A172 (cell line): ENCODE results near the gene TGFBR1. TPM values are rescaled to one million over a fixed set of nuclear protein-coding genes. Genes with fewer than 3 reads are reported as not detected.

Experiments used
- DNase-seq: peaks from one replicate; pipeline ENCODE4 v3.0.0-alpha.2; 2015; ENCODE audit warnings: low spot score
- total RNA-seq: library from RNA; depleted of rRNA; stranded (reverse); fragments of >200 nt; shearing (Covaris generic); gene quantifications from 2 replicates; pipeline ENCODE4 v1.2.3, GENCODE V29; 2014

TGFBR1 gene
- total RNA-seq, 1 experiment from 2014 or later = 31.1 TPM

DNA sequence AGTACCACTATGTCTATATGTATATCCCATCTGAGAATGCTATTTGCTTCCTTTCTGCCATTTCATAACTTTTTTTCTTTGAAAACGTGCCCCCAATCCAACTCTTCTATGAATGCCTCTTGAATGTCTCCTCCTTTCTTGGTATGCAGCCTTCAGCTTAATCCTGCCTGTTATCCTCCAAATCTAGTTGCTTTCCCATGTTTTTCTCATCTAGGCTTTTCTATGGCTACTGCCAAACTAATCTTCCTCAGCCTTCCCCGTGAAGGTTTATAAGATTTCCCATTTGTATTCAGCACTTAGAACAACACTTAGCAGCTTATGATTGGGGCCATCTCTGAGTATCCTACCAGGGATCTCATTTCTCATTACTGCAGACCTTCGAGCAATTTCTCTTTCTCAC lies 2.5 kb downstream of the TGFBR1 start:
- DNase-seq = no peak

DNA sequence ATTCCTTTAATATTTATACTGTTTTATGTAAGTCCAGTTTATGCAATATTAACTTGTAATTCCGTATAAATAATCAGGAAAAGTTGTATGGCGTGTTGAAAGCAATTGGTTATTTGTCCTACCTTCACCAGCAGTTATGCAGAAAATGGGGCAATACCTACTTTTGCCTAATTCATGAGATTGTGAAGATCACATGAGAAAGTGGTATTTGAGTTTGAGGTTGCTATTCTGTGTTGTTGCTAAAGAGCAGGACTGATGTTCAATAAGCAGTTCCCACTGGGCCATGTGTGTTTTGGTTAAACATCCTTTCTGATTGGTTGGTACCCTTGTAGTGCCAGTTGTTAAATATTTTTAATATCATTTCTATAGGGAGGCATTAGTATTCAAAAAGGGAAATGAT lies 3.2 kb downstream of the TGFBR1 start:
- DNase-seq = no peak

DNA sequence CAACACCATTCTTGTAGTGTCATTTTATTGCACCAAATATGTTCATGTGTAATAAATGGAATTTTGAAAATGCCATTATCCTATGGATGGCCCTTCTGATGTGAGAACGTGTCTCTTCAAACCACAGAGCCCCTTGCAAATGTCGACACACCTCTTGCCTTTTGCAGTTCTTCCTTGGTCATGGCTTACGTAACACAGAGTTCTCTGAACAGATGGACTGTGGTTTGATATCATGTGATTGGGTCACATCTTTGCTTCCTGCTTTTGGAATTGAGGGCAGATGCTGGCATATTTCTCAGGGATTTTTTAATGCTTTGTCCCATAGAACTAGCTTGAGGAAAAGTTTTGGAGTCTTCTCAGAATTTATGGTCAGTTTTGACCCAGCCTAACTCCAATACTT lies 4.6 kb downstream of the TGFBR1 start:
- DNase-seq = peak; percentile 20

DNA sequence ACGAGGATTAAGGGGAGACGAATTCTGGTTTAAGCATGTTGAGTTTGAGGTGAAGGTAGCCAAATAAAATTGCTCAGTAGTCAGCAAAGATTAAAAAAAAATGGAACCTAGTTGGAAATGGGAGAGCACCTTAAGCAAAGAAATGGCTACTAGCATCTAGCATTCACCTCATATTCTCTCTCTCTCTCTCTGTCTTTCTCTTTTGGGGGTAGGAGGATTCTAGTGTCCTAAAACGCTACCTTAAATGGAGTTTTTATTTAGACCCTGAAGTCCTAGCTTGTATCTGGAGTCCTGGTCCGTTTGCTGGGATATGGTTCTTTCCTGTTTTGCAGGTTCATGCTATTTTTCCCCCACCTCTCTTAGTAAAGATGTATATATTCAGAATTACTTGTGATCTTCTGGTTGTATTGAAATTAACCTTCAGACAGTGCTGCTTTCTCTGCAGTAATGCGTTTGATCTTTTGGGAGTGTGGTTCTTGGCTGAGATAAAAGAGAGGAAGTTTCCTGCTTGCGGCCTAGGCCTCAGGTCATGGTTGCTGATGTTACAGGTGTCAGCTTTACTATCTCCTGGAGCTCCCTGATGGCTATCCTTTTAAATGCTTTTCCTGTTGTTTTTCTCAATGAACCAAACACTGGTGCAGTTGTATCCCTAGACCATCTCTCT lies 8.0 kb downstream of the TGFBR1 start:
- no peak for DNase-seq

DNA sequence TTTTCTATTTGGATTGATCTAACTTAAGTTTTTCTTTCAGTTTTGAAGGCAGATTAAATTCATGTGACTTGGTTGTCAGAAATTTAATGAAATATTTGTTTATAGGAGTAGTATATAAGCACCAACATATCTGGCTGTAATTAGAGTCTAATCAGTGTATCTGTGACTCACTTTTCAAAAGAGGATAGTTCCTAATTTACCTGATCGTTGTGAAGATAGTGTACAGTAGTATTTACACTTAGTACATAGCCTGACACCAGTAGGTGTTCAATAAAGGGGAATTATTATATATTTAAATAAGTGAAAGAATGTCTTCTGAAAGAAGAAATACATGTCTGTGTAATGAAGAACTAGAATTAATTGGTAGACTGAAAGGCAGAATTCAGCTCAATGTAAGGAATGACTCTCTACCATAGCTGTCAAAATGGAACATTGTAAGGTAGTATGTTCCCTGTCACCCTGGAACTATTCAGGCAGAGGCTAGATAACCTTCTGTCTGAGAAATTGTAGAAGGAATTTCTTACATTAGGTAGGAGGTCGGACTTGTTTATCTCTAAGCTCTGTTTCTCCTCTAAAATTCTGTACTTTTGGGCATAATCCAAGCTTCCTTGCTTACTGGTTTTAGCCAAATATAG lies 8.6 kb downstream of the TGFBR1 start:
- DNase-seq = no peak

DNA sequence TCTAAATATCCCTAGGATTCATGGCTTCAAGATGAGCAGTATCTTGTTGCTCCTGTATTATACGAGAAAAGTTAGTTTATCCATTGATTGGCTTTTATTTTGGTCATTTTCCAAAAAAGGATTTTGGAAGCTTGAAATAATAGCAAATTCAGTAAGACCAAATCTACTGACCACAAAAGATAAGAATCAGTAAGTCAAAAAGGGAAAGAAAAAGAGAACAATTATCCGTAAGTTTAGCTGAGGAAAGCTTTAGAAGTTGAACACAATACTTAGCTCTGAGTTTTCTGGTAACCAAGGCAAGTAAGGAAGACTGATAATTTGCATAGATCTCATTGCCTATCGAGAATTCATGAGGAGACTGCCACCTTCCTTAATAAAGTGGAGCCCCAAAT lies 9.1 kb downstream of the TGFBR1 start:
- DNase-seq = no peak

DNA sequence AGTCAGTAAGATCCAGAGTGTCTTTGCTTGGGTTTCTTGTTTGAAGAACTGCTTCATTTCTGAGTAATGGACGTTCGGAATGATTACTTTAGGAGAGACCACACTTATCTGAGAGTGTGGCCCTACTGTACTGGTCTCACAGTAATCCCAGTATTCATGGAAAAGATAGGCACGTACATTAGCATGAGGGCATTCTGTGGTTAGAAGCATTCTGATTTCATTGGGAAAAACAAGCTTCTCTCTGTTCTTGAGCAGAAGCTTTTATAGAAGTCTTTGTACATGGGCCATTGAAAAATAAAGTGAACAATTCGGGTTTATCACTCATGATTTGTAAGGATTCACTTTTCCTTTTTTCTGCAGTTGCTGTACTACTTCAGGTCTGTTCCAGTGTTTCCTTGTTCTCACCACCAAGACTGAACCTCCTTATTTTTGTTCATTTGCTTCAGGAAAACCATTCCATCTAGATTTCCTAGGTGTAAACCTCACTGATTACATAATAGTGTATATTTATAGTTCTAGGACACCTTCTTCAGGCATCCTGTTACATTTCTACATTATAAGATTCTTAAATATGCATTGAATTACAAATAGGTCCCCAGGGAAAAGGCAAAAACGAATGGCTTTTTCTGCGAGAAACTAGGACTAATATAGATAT lies 10.1 kb downstream of the TGFBR1 start:
- DNase-seq = no peak

DNA sequence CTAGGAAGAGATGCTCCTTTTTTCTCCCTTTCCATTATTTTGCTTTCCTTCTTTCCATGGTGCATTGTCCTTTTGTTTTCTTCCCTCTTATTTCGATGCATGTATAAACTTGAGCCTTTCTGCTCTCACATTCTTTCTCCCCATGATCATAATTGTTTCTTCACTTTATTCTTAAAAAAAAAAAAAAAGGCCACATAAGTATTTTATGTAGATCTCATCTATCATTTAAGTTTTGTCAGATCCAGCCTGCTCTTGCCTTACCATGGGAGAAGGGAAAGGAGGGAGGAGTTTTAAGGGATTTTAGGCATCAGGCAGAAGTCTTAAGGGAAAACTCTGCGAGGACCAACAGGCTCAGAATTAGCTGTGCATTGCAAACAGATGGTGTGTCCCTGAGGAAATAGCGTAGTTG lies 11.1 kb downstream of the TGFBR1 start:
- DNase-seq = no peak

DNA sequence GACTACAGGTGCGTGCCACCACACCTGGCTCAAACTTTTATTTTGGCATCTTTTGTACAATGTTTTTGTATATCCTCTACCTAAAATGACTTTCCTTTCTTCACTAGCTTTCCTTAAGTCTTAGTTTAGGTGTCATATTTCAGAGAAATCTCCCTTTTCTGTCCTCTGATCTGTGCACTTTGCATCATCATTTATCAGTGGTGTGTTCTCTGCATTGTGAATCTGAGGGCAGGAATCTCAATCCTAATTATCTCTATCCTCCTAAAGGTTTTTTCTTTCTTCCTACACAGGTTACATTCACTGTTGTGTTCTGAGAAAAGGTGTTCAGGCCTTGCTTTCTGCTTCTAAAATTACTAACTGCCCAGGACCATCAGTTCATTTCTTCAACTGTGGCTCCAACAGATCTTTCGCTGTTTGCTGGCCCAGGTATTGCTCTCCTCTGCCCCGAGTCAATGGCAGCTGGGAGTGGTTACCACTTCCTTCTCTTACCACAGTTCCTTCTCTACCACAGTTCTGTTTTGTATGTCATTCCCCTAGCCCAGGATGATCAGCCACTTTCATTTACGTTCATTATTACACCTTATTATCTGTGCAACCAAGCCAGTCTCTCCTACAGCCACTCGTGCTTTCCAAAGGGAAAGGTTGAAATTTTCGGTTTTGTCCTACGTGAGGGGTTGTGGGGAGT lies 14.0 kb downstream of the TGFBR1 start:
- DNase-seq = no peak

DNA sequence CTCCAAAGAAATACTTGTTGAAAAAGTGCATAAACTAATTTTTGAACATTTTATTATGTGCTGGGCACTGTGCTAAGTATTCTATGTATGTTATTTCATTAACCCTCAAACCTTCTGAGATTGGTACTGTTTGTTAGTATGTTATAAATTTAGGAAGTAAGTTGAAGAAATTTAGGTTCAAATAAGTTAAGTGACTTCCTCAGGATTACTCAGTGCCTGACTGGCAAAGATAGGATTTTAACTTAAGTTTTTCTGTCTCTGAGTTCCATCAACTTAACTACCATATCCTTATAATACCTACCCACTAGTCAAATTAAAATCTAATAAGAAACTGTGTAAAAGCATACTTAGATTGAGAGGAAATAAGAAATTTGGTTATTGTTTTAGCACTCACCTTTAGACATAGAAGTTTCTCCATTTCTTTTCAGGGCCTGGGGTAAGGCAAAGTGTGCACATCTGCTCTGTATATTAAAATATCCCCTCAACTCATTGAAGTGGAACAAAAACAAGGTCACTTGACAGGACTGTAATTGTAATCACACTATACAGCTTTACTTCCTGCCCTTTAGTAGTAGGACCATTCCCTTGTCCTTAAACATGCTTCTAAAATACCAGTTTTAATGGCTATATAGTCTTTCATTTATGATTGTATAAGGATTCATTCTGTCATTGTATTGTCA lies 15.2 kb downstream of the TGFBR1 start:
- DNase-seq = no peak

DNA sequence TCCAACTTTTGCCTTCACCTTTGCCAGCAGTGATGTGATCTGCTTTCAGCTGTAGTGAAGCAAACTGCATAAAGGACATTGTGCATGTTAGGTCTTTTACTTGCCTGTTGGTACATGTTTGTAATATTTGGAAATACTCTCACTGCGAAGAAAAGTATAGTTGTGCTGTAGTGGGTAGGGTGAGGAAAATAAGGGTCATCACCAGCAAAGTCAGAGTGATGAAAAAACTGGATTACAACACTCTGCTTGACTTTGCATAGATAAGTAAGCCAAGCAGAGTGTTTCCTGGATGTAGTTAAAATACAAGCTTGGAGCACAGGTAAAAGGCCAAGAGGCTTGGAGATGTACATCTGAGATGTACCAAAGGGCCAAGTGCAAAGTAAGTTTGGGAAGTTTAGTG lies 16.7 kb downstream of the TGFBR1 start:
- no peak for DNase-seq

DNA sequence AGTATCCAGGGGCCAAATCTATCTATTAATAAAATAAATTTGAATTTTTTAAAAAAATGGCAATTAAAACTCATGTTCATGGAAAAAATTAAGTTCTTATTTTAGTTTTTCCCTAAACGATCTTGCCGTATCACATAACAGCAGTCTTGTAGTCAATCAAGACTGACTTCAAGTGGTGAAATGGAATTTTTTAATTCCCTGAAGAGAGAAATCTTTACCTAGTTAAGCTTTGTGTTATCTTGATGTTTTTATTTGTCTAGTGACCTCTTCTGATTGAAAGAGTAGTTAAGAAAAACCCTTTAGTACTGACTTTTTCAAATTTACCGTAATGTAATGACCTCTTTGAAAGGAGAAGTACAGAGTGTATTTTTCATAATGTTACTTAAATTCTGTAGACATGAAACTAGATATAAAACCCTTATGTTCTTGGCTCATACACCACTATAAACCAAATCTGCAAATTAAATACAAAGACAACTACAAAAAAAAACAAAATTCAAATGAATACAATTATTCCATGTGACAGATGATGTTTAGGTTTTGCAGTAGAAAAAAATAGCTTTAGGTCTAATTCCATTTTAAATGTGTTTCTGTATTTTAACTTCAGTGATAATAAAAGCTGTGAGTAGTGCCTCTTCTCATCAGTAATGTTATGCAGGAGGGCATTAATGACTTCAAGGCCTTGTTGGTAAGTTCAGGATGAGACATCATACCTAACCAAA lies 19.8 kb downstream of the TGFBR1 start:
- DNase-seq = no peak

DNA sequence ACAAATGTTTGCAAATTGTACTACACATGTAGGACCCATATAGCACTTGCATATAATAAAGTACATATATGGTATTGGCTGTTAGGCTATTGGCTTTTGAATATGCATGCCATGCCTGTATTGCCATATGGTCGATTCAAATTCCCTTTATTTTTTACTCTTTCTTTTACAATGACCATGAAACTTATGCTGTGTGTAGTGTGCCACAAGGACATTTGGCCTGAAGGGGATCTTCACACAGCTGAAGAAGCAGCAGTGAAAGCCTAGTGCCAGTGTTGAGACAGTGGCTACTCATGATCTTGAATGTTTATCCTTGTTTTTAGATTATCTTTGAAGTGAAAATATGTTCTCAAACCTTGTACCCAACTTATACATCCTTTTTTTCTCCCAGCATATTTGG lies 20.5 kb downstream of the TGFBR1 start:
- no peak for DNase-seq

DNA sequence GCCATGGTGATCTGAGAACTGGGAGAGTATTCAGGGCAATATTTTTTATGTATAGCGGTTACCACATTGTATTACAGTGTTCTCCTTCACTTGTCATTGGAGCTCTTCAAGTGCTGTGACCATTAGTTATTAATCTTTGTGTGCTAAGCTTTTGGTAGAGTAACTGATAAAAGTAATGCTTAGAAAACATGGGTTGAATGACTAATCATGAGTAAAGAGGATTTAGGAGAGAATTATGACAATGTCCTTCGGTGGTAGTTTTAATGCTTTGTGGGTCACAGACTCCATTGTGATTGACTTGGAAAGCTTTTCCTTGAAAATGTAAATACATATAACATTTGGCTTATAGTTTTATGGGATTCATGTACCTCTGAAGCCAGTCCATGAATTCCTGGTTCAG lies 21.4 kb downstream of the TGFBR1 start:
- peak; percentile 14 for DNase-seq

DNA sequence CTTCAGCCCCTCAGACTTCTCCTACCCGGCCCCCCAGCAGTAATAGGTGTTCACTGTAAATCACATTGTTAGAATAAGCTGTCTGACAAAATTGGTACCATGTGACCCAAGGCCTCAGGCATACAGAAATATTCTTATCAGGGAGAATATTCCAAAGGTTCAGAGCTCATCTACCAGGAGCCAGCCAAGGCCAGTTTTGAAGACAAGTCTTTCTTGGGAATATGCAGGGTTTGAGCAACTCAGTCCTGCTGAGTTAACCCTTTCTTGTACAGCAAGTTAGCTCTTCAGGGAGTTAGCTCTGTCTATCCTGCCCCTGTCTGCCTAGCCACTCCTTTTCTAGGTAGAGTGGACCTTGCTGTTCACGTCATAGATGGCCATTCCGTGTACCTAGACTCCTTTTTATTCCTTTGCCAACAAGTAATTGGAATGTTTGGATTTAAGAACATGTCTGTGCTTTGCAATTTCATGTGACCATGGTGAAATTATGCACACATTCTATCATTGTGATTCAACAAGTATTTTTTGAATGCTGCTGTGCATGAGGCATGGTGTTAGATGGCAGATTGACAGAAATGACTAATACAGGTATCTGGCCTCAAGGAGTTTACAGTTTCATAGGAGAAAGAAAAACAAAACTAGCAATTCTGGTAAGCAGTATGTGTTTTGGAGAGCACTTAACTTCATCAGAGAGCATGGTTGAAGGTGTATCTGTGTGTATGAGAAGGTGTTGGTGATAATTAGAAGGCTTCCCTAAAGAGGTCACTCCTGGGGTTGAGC lies 22.6 kb downstream of the TGFBR1 start:
- DNase-seq = no peak

DNA sequence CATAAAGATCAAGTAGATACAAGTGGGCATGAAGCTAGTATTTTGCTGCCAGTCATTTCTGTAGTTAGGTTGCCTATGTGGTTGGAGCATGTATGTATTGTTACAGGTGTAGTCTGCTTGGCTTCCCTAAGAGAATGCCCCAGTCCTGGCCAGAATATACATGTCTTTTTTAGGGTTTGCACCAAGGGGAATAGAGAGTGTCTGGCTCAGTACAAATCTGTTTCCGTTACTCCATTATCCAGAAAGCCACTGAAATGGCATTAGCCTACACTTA lies 23.2 kb downstream of the TGFBR1 start:
- no peak for DNase-seq

DNA sequence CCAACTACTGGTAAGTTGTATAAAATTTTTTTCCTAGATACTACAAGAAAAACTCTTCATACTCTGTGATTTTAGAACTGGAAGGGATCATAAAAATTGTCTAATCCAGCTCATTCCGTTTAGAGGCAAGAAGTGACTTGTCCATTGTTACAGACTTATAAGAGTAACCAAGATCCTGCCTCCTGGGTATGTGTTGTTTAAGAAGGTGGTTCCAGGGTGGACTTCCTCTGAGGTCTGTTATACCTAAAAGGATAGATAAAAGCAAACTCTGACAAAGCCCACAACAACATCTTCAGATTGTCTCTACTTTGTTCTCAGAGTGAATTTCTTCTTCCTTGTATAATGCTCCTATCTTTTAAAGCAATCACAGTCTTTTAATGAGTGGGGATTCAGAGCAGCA lies 24.2 kb downstream of the TGFBR1 start:
- no peak for DNase-seq

DNA sequence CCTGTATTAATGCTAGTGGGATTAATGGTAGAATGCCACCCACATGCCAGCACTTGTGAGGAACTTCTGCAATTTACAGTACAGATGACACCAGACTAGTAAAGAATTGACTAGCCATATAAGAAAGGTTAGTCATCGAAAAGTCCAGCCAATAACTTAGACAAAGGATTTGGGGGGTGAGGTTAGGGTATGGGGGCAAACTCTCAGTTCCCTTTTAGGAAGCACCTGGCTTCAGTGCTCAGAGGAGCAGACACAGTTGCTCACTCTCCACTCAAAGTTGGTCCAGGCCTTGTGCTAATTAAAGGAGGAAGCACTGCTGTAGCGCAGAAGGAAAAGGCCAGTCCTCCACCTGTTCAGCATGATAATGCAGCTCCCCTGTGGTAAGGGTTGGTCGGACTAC lies 25.2 kb downstream of the TGFBR1 start:
- DNase-seq = no peak

DNA sequence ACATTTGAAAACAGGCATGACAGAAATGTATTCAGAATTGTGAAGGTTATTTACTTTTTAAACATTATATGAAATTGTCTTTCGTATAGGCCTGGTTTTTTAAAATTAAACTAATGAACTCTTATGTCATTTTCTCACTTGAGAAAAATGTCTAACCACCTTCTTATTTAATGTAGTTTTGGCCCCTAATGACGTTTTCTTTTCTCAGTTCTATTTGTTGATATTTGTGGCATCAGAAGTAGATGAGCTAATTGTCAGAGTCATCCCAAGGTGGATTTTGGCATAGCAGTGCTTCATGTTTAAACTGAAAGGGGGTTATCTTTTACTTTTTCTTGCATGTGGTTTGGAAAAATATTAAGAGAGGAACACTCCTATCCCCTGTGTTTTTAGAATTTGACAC lies 28.2 kb downstream of the TGFBR1 start:
- no peak for DNase-seq

DNA sequence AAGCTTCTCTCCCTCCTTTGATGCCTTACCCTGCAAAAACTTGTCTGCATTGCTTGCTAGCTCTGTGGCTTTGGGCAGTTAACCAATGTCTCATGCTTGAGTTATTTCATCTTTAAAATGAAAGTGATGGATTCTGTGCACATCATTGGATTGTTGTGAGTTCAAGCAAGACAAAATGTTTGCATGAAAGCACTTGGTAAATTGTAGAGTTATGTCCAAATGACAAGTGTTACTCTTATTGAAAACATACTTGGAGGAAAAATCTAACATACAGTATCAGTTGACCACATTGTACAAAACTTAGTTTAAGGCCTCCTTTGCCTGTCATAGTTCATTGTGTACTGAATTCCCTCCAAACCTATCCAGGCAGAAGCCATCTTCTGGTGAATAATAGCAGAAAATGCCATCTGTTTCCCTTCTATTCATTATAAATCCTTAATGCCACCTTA lies 30.0 kb downstream of the TGFBR1 start:
- peak; percentile 16 for DNase-seq

DNA sequence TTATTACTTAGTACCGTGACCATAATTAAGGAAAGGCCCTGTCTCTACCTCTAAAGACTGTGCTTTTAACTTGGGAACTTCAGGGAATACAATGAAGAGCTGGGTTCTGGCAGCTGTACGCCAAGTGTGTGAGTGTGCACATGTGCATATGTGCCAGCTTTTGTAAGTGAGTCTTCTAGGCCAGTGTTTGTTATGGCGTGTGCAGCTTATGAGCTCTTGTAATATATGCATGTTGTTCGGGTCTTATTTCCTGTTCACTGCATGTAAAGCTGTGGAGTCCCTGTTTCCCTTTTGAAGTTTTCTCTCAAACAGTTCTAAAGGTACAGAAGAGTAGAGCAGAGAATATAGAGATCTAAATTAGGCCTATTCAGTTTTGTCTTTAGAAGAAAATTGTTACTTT lies 30.5 kb downstream of the TGFBR1 start:
- no peak for DNase-seq
